K562 (cell line): ENCODE measurements around the gene NCBP2. TPM values are rescaled to one million over a fixed set of nuclear protein-coding genes. Genes with fewer than 3 reads are reported as not detected.

Experiments used
- CXXC5 ChIP-seq: fragments of 250-450 bp; sonication (Bioruptor Pico); IDR thresholded peaks from 2 replicates; pipeline ENCODE4 v1.8.0; 2022; ENCODE audit warnings: inconsistent platforms, mild to moderate bottlenecking, moderate library complexity
- ESRRB ChIP-seq: fragments of 250-450 bp; sonication (Bioruptor Pico); IDR thresholded peaks from 2 replicates; pipeline ENCODE4 v1.5.0; 2020; ENCODE audit warnings: mild to moderate bottlenecking, moderate library complexity, borderline replicate concordance
- FOXA3 ChIP-seq, 2 experiments: fragments of 450-650 bp in 1 of 2; sonication (generic) in 1 of 2; formaldehyde crosslinking; IDR thresholded peaks in 1 of 2; conservative IDR thresholded peaks in 1 of 2; 2 replicates each; pipeline versions ENCODE4 v1.4.0 to v1.8.0; 2020 to 2022; ENCODE audit warnings: mild to moderate bottlenecking in 2 of 2, missing genetic modification reagents in 1 of 2
- FOXK2 ChIP-seq, 2 experiments: fragments of 450-650 bp; IDR thresholded peaks in 1 of 2; conservative IDR thresholded peaks in 1 of 2; 2 replicates each; pipeline ENCODE4 v1.6.1; 2016; ENCODE audit warnings: low read depth in 2 of 2, mild to moderate bottlenecking in 1 of 2
- MED1 ChIP-seq: sonication (generic); formaldehyde crosslinking; IDR thresholded peaks from 2 replicates; pipeline ENCODE4 v1.8.1; 2023; ENCODE audit warnings: missing genetic modification reagents, borderline replicate concordance
- MITF ChIP-seq: IDR thresholded peaks from 2 replicates; pipeline ENCODE4 v1.6.1; 2014; ENCODE audit warnings: antibody characterized with exemption
- MTA3 ChIP-seq: fragments of 450-650 bp; formaldehyde crosslinking; IDR thresholded peaks from 2 replicates; pipeline ENCODE4 v1.6.1; 2017; ENCODE audit warnings: mild to moderate bottlenecking, borderline replicate concordance
- NKRF ChIP-seq: fragments of 450-650 bp; IDR thresholded peaks from 2 replicates; pipeline ENCODE4 v1.6.1; 2016; ENCODE audit warnings: borderline replicate concordance
- NR1H2 ChIP-seq: sonication (generic); formaldehyde crosslinking; IDR thresholded peaks from 2 replicates; pipeline ENCODE4 v1.4.0; 2020; ENCODE audit warnings: mild to moderate bottlenecking, missing genetic modification reagents
- NR2C1 ChIP-seq, 2 experiments: fragments of 450-650 bp; IDR thresholded peaks; 2 replicates each; pipeline ENCODE4 v1.6.1; 2017; ENCODE audit warnings: mild to moderate bottlenecking in 2 of 2, antibody characterized with exemption in 1 of 2, inconsistent platforms in 1 of 2, missing compliant biosample characterization in 1 of 2, missing genetic modification characterization in 1 of 2
- POLR2A ChIP-seq: fragments of 450-650 bp; conservative IDR thresholded peaks from 2 replicates; pipeline ENCODE4 v1.6.1; 2016
- POLR2G ChIP-seq: fragments of 200-400 bp; formaldehyde crosslinking; IDR thresholded peaks from 2 replicates; pipeline ENCODE4 v1.6.1; 2017; ENCODE audit warnings: low read depth, mild to moderate bottlenecking, antibody characterized with exemption, low read length, moderate library complexity
- RBM25 ChIP-seq: fragments of 200-400 bp; formaldehyde crosslinking; IDR thresholded peaks from 2 replicates; pipeline ENCODE4 v1.6.1; 2018; ENCODE audit warnings: low read length, low read depth, moderate library complexity; ENCODE audit not compliant: severe bottlenecking
- SRSF9 ChIP-seq: fragments of 200-400 bp; formaldehyde crosslinking; IDR thresholded peaks from 2 replicates; pipeline ENCODE4 v1.6.1; 2017; ENCODE audit warnings: low read depth, low read length, borderline replicate concordance
- TARDBP ChIP-seq: fragments of 450-650 bp; IDR thresholded peaks from 2 replicates; pipeline ENCODE4 v1.6.1; 2016
- TFE3 ChIP-seq: fragments of 450-650 bp; formaldehyde crosslinking; IDR thresholded peaks from 2 replicates; pipeline ENCODE4 v1.4.0; 2020; ENCODE audit warnings: mild to moderate bottlenecking, mixed read lengths
- TRIM28 ChIP-seq: fragments of 450-650 bp; IDR thresholded peaks from 2 replicates; pipeline ENCODE4 v1.6.1; 2017
- ZNF316 ChIP-seq: fragments of 450-650 bp; IDR thresholded peaks from 2 replicates; pipeline ENCODE4 v1.6.1; 2016
- polyA plus RNA-seq, 8 experiments: library from polyadenylated mRNA; depleted of rRNA in 4 of 8; stranded (reverse) in 5 of 8; unstranded in 3 of 8; fragments of >200 nt; fragmentation: Nextera tagmentation in 2 of 8; fragmentation: Illumina TruSeq in 1 of 8; extraction: Ambion mirVana in 2 of 8; extraction: Trizol in 1 of 8; gene quantifications; 2 replicates each; pipeline versions ENCODE4 v1.2.1 to v1.2.3, GENCODE V29; 2011 to 2014; ENCODE audit warnings: inconsistent platforms in 1 of 8, missing spikeins in 1 of 8
- total RNA-seq, 7 experiments: library from RNA; depleted of rRNA in 6 of 7; stranded (reverse); fragments of >200 nt in 6 of 7; fragmentation: Illumina TruSeq in 2 of 7; extraction: Trizol in 2 of 7; gene quantifications; 2 replicates each; pipeline versions ENCODE4 v1.2.1 to v1.2.3, GENCODE V29; 2011 to 2021; ENCODE audit warnings: low replicate concordance in 1 of 7
- TF ChIP-seq, protein P1 (sequence below): sonication (generic); formaldehyde crosslinking; IDR thresholded peaks from 2 replicates; pipeline ENCODE4 v1.8.0; 2022; ENCODE audit warnings: mild to moderate bottlenecking, missing genetic modification reagents

Gene NCBP2
- total and polyA plus RNA-seq, 9 of the 15 experiments (the other 6 are each of a cell fraction or from before 2014, with no cell fraction given) = 56.4 to 102 (median 82.3) TPM

- TF ChIP-seq MITF (peak; percentile 82), RBM25 (peak; percentile 63), ZNF316 (no peak), NR1H2 (CRISPR knock-in tag) (0 out of 2 replicates have a peak, but pooled peaks have one; percentile 44), CXXC5 (CRISPR knock-in tag) (peak; percentile 100), FOXK2 (conservative IDR thresholded peaks at IDR 0.05 in 1 of 2, IDR thresholded peaks at IDR 0.05 in 1 of 2; ENCODE audit: low read depth in 2 of 2) (peak; percentile 80 to 87), SRSF9 (no peak), NR2C1 (IDR thresholded peaks at IDR 0.05) (peak; percentile 94), NR2C1 (tag; IDR thresholded peaks at IDR 0.05) (peak; percentile 97), POLR2G (peak; percentile 98), ESRRB (CRISPR knock-in tag) (no peak), MED1 (CRISPR knock-in tag) (no peak), TARDBP (peak; percentile 79; the same call in 1 of the 2 replicates), MTA3 (peak; percentile 94; the same call in 1 of the 2 replicates), TFE3 (CRISPR knock-in tag) (no peak), TRIM28 (peak; percentile 25; the same call in 1 of the 2 replicates), POLR2A (peak; percentile 94), NKRF (peak; percentile 89), FOXA3 (CRISPR knock-in tag; conservative IDR thresholded peaks at IDR 0.05 in 1 of 2, IDR thresholded peaks at IDR 0.05 in 1 of 2) (peak in 1 of 2 experiments; percentile 80; a peak in 1 of 4 replicates)
- TF ChIP-seq, protein P1, sequence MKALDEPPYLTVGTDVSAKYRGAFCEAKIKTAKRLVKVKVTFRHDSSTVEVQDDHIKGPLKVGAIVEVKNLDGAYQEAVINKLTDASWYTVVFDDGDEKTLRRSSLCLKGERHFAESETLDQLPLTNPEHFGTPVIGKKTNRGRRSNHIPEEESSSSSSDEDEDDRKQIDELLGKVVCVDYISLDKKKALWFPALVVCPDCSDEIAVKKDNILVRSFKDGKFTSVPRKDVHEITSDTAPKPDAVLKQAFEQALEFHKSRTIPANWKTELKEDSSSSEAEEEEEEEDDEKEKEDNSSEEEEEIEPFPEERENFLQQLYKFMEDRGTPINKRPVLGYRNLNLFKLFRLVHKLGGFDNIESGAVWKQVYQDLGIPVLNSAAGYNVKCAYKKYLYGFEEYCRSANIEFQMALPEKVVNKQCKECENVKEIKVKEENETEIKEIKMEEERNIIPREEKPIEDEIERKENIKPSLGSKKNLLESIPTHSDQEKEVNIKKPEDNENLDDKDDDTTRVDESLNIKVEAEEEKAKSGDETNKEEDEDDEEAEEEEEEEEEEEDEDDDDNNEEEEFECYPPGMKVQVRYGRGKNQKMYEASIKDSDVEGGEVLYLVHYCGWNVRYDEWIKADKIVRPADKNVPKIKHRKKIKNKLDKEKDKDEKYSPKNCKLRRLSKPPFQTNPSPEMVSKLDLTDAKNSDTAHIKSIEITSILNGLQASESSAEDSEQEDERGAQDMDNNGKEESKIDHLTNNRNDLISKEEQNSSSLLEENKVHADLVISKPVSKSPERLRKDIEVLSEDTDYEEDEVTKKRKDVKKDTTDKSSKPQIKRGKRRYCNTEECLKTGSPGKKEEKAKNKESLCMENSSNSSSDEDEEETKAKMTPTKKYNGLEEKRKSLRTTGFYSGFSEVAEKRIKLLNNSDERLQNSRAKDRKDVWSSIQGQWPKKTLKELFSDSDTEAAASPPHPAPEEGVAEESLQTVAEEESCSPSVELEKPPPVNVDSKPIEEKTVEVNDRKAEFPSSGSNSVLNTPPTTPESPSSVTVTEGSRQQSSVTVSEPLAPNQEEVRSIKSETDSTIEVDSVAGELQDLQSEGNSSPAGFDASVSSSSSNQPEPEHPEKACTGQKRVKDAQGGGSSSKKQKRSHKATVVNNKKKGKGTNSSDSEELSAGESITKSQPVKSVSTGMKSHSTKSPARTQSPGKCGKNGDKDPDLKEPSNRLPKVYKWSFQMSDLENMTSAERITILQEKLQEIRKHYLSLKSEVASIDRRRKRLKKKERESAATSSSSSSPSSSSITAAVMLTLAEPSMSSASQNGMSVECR = peak; percentile 99
Observed at GRCh38 chr3:196942226-196942914, at the start of gene NCBP2 (continued).
